Esophagus muscularis mucosa (tissue), 4 donors: Measurements from ENCODE around the gene HTR1E.

ENCODE experiments used
- CTCF ChIP-seq, 3 experiments: fragments of 200-600 bp in 2 of 3; fragments of 450-650 bp in 1 of 3; sonication (generic) in 2 of 3; IDR thresholded peaks; one replicate each; pipeline ENCODE4 v1.5.1; 2017 to 2019; ENCODE audit warnings: antibody characterized with exemption in 3 of 3, mild to moderate bottlenecking in 2 of 3, moderate library complexity in 1 of 3
- EP300 ChIP-seq: sonication (generic); formaldehyde crosslinking; IDR thresholded peaks from one replicate; pipeline ENCODE4 v1.6.1; 2017; ENCODE audit warnings: antibody characterized with exemption
- POLR2A ChIP-seq: fragments of 450-650 bp; IDR thresholded peaks from one replicate; pipeline ENCODE4 v1.6.1; 2017; ENCODE audit warnings: antibody characterized with exemption, moderate library complexity, mild to moderate bottlenecking, low read depth
- POLR2AphosphoS5 ChIP-seq, 2 donors: sonication (generic); formaldehyde crosslinking; IDR thresholded peaks; one replicate each; pipeline ENCODE4 v1.6.1; 2017; ENCODE audit warnings: antibody characterized with exemption in 2 of 2

GRCh38 chr6:87029711-87030314 is 92.5 kb downstream of the HTR1E start:
- TF ChIP-seq CTCF (IDR thresholded peaks at IDR 0.05) (peak; percentile 26 to 57 (median 50)), POLR2AphosphoS5 (IDR thresholded peaks at IDR 0.05) (no peak), EP300 (no peak), POLR2A (no peak)
